GM23248 (cell line): ENCODE data around the gene PAX9. TPM values are rescaled to one million over a fixed set of nuclear protein-coding genes. Genes with fewer than 3 reads are reported as not detected.

Experiments
- DNase-seq: peaks from one replicate; pipeline ENCODE4 v3.0.0-alpha.2; 2015
- H2AFZ ChIP-seq: fragments of 200-600 bp; sonication (generic); 2 replicates; pipeline ENCODE4 v1.6.1; 2016; ENCODE audit warnings: antibody characterized with exemption
- H3F3A ChIP-seq: fragments of 200-600 bp; sonication (generic); 2 replicates; pipeline ENCODE4 v1.6.1; 2016; ENCODE audit warnings: mild to moderate bottlenecking, antibody characterized with exemption, mixed run types; ENCODE audit not compliant: insufficient read depth
- H3K27ac ChIP-seq: fragments of 200-600 bp; sonication (generic); 2 replicates; pipeline ENCODE4 v1.5.1; 2016; ENCODE audit warnings: mild to moderate bottlenecking
- H3K27me3 ChIP-seq: fragments of 200-600 bp; sonication (generic); replicated peaks from 2 replicates; pipeline ENCODE4 v1.6.1; 2016; ENCODE audit warnings: mild to moderate bottlenecking; ENCODE audit not compliant: insufficient read depth
- H3K36me3 ChIP-seq: fragments of 200-600 bp; sonication (generic); 2 replicates; pipeline ENCODE4 v1.6.1; 2016; ENCODE audit warnings: low read depth, mild to moderate bottlenecking
- H3K4me1 ChIP-seq: fragments of 200-600 bp; sonication (generic); 2 replicates; pipeline ENCODE4 v1.6.1; 2016; ENCODE audit warnings: mild to moderate bottlenecking; ENCODE audit not compliant: insufficient read depth
- H3K4me2 ChIP-seq: fragments of 200-600 bp; sonication (generic); one replicate; pipeline ENCODE4 v1.6.1; 2016; ENCODE audit warnings: mild to moderate bottlenecking; ENCODE audit not compliant: unreplicated experiment
- H3K4me3 ChIP-seq: fragments of 200-600 bp; sonication (generic); 2 replicates; pipeline ENCODE4 v1.5.1; 2016; ENCODE audit warnings: mild to moderate bottlenecking
- H3K79me2 ChIP-seq: fragments of 200-600 bp; sonication (generic); 2 replicates; pipeline ENCODE4 v1.6.1; 2016; ENCODE audit warnings: mild to moderate bottlenecking; ENCODE audit not compliant: insufficient read depth
- H3K9ac ChIP-seq: fragments of 200-600 bp; sonication (generic); 2 replicates; pipeline ENCODE4 v1.6.1; 2016; ENCODE audit warnings: mild to moderate bottlenecking
- H3K9me2 ChIP-seq: fragments of 200-600 bp; sonication (generic); 2 replicates; pipeline ENCODE4 v1.6.1; 2016; ENCODE audit warnings: mixed run types, mild to moderate bottlenecking, moderate library complexity; ENCODE audit not compliant: insufficient read depth
- H3K9me3 ChIP-seq: fragments of 200-600 bp; sonication (generic); one replicate; pipeline ENCODE4 v1.6.1; 2017; ENCODE audit warnings: low read depth
- H4K20me1 ChIP-seq: fragments of 200-600 bp; sonication (generic); 2 replicates; pipeline ENCODE4 v1.6.0; 2016; ENCODE audit not compliant: insufficient read depth
- EZH2 ChIP-seq: fragments of 200-600 bp; sonication (generic); IDR thresholded peaks from 2 replicates; pipeline ENCODE4 v1.6.1; 2018; ENCODE audit warnings: antibody characterized with exemption, mild to moderate bottlenecking; ENCODE audit not compliant: insufficient read depth, poor library complexity, severe bottlenecking
- EZH2phosphoT487 ChIP-seq: fragments of 200-600 bp; sonication (generic); IDR thresholded peaks from 2 replicates; pipeline ENCODE4 v1.6.1; 2018; ENCODE audit warnings: antibody characterized with exemption, moderate library complexity, mild to moderate bottlenecking, low read depth; ENCODE audit not compliant: insufficient read depth
- WGBS, 2 experiments: methylation state at CpG; one replicate each; pipeline ENCODE4 v1.1.6; 2015 to 2017; ENCODE audit warnings: low lambda C conversion rate in 2 of 2, low coverage in 1 of 2; ENCODE audit errors: missing lambda C conversion rate in 2 of 2; 5-methylcytosine and 5-hydroxymethylcytosine counted together
- in situ Hi-C: fragments of 300-500 bp; cut with MboI; formaldehyde crosslinking; loops from 2 replicates; pipeline ENCODE4 v1.15.0; 2020
- polyA plus RNA-seq: library from polyadenylated mRNA; unstranded; fragments of >200 nt; fragmentation: Nextera tagmentation; extraction: Ambion mirVana; gene quantifications from 2 replicates; pipeline ENCODE4 v1.2.1, GENCODE V29; 2016
- total RNA-seq: library from RNA; depleted of rRNA; stranded (reverse); fragments of >200 nt; shearing (Covaris generic); gene quantifications from 2 replicates; pipeline ENCODE4 v1.2.3, GENCODE V29; 2014

Gene PAX9
- total and polyA plus RNA-seq, 2 experiments from 2014 or later: 0.19 TPM; not detected in 1

- 65 to 69% methylated on average over 1 of the region's 1 CpG for WGBS, 2 experiments
- Histone ChIP-seq H2AFZ (no peak overlapping the region), H3K4me3 (no peak overlapping the region), H3K9me3 (no peaks in the 10 kb centered on the region), H3K27ac (no peak overlapping the region), H3K27me3 (no peaks in the 10 kb centered on the region), H3F3A (no peaks in the 10 kb centered on the region), H3K36me3 (no peaks in the 10 kb centered on the region), H3K79me2 (no peaks in the 10 kb centered on the region), H3K9ac (no peak overlapping the region), H4K20me1 (no peaks in the 10 kb centered on the region), H3K4me2 (no peak overlapping the region), H3K9me2 (no peaks in the 10 kb centered on the region), H3K4me1 (no peaks in the 10 kb centered on the region)
- in situ Hi-C loops: no loop called here
- no peak for DNase-seq
- TF ChIP-seq EZH2phosphoT487 (no peak), EZH2 (no peak)
These were observed 39.5 kb downstream of the PAX9 start for GRCh38 chr14:36701132-36701531.

DNA sequence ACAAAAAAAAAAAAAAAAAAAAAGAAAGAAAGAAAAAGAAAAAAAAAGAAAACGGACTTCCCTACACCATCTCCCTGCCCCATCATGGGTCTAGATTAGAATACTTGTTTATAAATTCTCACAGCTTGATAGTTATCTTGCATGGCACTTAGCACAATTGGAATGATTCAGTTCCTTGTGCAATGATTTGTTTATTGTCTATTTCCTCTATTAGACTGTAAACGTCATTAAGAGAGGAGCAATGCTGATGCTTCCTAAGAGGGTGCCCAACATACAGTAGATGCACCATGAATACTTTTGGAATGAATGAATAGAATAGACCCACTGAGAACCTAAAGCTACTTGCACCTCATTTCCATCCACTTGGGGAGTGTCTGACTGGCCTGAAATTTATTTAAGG lies 40.8 kb downstream of the PAX9 start:
- H3K4me3 ChIP-seq: no peak overlapping the region
- TF ChIP-seq EZH2 (no peak), EZH2phosphoT487 (no peak)
- in situ Hi-C loops: no loop called here
- H3K27me3 ChIP-seq: no peaks in the 10 kb centered on the region
- H3K9me3 ChIP-seq: no peaks in the 10 kb centered on the region
- no peaks in the 10 kb centered on the region for H3K79me2 ChIP-seq
- DNase-seq: no peak
- no peak overlapping the region for H3K4me2 ChIP-seq
- no peaks in the 10 kb centered on the region for H3K36me3 ChIP-seq
- no peaks in the 10 kb centered on the region for H3K9me2 ChIP-seq
- no peak overlapping the region for H3K9ac ChIP-seq
- 23 to 38% methylated on average over 2 of the region's 2 CpGs for WGBS, 2 experiments
- no peaks in the 10 kb centered on the region for H4K20me1 ChIP-seq
- H3K27ac ChIP-seq: no peak overlapping the region
- H3F3A ChIP-seq: no peaks in the 10 kb centered on the region
- H3K4me1 ChIP-seq: no peaks in the 10 kb centered on the region
- H2AFZ ChIP-seq: no peak overlapping the region

DNA sequence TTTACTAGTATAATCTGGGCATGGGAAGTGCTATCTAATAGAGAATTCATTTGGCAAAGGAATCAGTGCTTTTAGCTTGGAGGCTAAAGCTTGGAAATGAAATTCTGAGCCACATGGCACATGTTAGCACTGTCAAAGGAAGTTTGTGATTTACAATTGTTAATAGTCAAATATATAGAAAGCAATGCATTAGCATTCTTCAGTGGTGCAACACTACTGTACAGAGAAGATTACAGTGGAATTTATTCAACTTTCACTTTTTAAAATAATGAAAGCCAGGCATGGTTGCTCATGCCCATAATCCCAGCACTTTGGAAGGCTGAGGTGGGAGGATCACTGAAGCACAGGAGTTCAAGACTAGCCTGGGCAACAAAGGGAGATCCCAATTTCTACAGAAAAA lies 45.9 kb downstream of the PAX9 start:
- Histone ChIP-seq H3K4me2 (no peak overlapping the region), H3K4me3 (no peak overlapping the region), H3K27ac (no peak overlapping the region), H2AFZ (no peak overlapping the region), H3K4me1 (no peaks in the 10 kb centered on the region), H3F3A (no peaks in the 10 kb centered on the region), H3K9ac (no peak overlapping the region), H3K36me3 (no peaks in the 10 kb centered on the region), H3K27me3 (no peaks in the 10 kb centered on the region), H3K9me3 (no peaks in the 10 kb centered on the region), H3K9me2 (no peaks in the 10 kb centered on the region), H3K79me2 (no peaks in the 10 kb centered on the region), H4K20me1 (no peaks in the 10 kb centered on the region)
- TF ChIP-seq EZH2 (no peak), EZH2phosphoT487 (no peak)
- no peak for DNase-seq
- in situ Hi-C loops: no loop called here

GRCh38 chr14:36713960-36714703 lies 52.5 kb downstream of the PAX9 start:
- no peak overlapping the region for H2AFZ ChIP-seq
- H3K9me3 ChIP-seq: no peaks in the 10 kb centered on the region
- H3K4me3 ChIP-seq: no peak overlapping the region
- no peaks in the 10 kb centered on the region for H4K20me1 ChIP-seq
- WGBS, 2 experiments: 43 to 46% methylated on average over 4 of the region's 4 CpGs
- H3K27me3 ChIP-seq: no peaks in the 10 kb centered on the region
- in situ Hi-C loops: no loop called here
- no peak overlapping the region for H3K4me2 ChIP-seq
- H3K4me1 ChIP-seq: no peaks in the 10 kb centered on the region
- H3K9me2 ChIP-seq: no peaks in the 10 kb centered on the region
- DNase-seq: no peak
- no peaks in the 10 kb centered on the region for H3K79me2 ChIP-seq
- H3K36me3 ChIP-seq: no peaks in the 10 kb centered on the region
- H3F3A ChIP-seq: no peaks in the 10 kb centered on the region
- H3K27ac ChIP-seq: no peak overlapping the region
- H3K9ac ChIP-seq: no peak overlapping the region
- TF ChIP-seq EZH2 (no peak), EZH2phosphoT487 (no peak)
